Natural killer cell (primary cell): ENCODE measurements around the gene IPO5. TPM values are rescaled to one million over a fixed set of nuclear protein-coding genes. Genes with fewer than 3 reads are reported as not detected.
"Not testable (repeated sequence)": the region's sequence is repeated elsewhere in the genome, so short reads cannot be mapped to it uniquely, and the experiment has no call there.

Experiments
- ATAC-seq, 3 donors: fragments of 150-1000 bp in 2 of 3; fragments of 200-7000 bp in 1 of 3; cut with Tn5 transposase; 1 replicate in 1 of 3; 2 replicates in 2 of 3; pipeline ENCODE4 v1.10.0; 2021; ENCODE audit warnings: mild to moderate bottlenecking in 2 of 3, moderate library complexity in 2 of 3
- DNase-seq, 2 donors: peaks; one replicate each; pipeline versions ENCODE4 v3.0.0 to v3.0.0-alpha.2; 2013 to 2021; ENCODE audit warnings: mixed read lengths in 1 of 2
- H3K27ac ChIP-seq: one replicate; pipeline ENCODE4 v1.5.1; 2013; ENCODE audit warnings: mild to moderate bottlenecking, low read length
- H3K27me3 ChIP-seq: one replicate; pipeline ENCODE4 v1.6.1; 2013; ENCODE audit warnings: low read length; ENCODE audit not compliant: control insufficient read depth, insufficient read depth
- H3K36me3 ChIP-seq: one replicate; pipeline ENCODE4 v1.6.1; 2013; ENCODE audit warnings: low read length; ENCODE audit not compliant: control insufficient read depth, insufficient read depth
- H3K4me1 ChIP-seq: one replicate; pipeline ENCODE4 v1.6.1; 2013; ENCODE audit warnings: low read length; ENCODE audit not compliant: control insufficient read depth, insufficient read depth
- H3K4me3 ChIP-seq: one replicate; pipeline ENCODE4 v1.5.1; 2013; ENCODE audit warnings: low read length
- H3K9me3 ChIP-seq: one replicate; pipeline ENCODE4 v1.6.1; 2013; ENCODE audit warnings: low read length; ENCODE audit not compliant: control insufficient read depth, insufficient read depth
- H3K27ac Mint-ChIP-seq, 2 donors: one replicate each; pipeline ENCODE4 v1.8.0; 2022; ENCODE audit warnings: mild to moderate bottlenecking in 2 of 2, mixed read lengths in 2 of 2, moderate library complexity in 1 of 2
- H3K27me3 Mint-ChIP-seq, 2 donors: one replicate each; pipeline ENCODE4 v1.8.0; 2022; ENCODE audit warnings: low read depth in 2 of 2, mixed read lengths in 2 of 2
- H3K36me3 Mint-ChIP-seq: one replicate; pipeline ENCODE4 v1.8.0; 2022; ENCODE audit warnings: mixed read lengths
- H3K4me1 Mint-ChIP-seq, 2 donors: one replicate each; pipeline ENCODE4 v1.8.0; 2022; ENCODE audit warnings: mixed read lengths in 2 of 2
- H3K4me3 Mint-ChIP-seq: one replicate; pipeline ENCODE4 v1.8.0; 2022; ENCODE audit warnings: mild to moderate bottlenecking, moderate library complexity, mixed read lengths
- H3K9me3 Mint-ChIP-seq, 2 donors: one replicate each; pipeline ENCODE4 v1.8.0; 2022; ENCODE audit warnings: mixed read lengths in 2 of 2
- CTCF ChIP-seq: fragments of 200-600 bp; IDR thresholded peaks from one replicate; pipeline ENCODE4 v1.8.0; 2022; ENCODE audit warnings: antibody characterized with exemption
- WGBS: methylation state at CpG from one replicate; pipeline ENCODE4 v1.1.7; 2013; ENCODE audit warnings: missing lambda C conversion rate; ENCODE audit not compliant: insufficient coverage; 5-methylcytosine and 5-hydroxymethylcytosine counted together
- intact Hi-C: fragments of 100-400 bp; cut with micrococcal nuclease; formaldehyde crosslinking; loops from one replicate; pipeline ENCODE4 v1.14.2; 2022
- total RNA-seq, 4 donors: library from RNA; stranded (reverse); fragments of 120-200 nt in 1 of 4; gene quantifications; one replicate each; pipeline versions ENCODE4 v1.2.3 to v1.2.4, GENCODE V29; 2013 to 2022

Gene IPO5
- total RNA-seq, 3 donors from 2014 or later (not counting 1 experiment from before 2014, with no cell fraction given) = 59.9 to 83.9 (median 71.2) TPM

- Mint-ChIP-seq H3K4me1 (no peaks in the 10 kb centered on the region), H3K27me3 (peaks cover 5 to 8% of the 10 kb centered on the region in 2 donors), H3K27ac (no peak overlapping the region), H3K9me3 (no peaks in the 10 kb centered on the region), H3K4me3 (no peak overlapping the region), H3K36me3 (no peaks in the 10 kb centered on the region)
- no peaks in the 10 kb centered on the region for H3K9me3 ChIP-seq
- ATAC-seq (no peak), DNase-seq (no peak)
- 72% methylated on average over 5 of the region's 5 CpGs for WGBS
- H3K27me3 ChIP-seq = no peaks in the 10 kb centered on the region
- no peak overlapping the region for H3K4me3 ChIP-seq
- H3K27ac ChIP-seq = no peak overlapping the region
- H3K4me1 ChIP-seq = no peaks in the 10 kb centered on the region
- TF ChIP-seq CTCF = no peak
- intact Hi-C loops = no loop called here
- no peaks in the 10 kb centered on the region for H3K36me3 ChIP-seq
Measured at GRCh38 chr13:98035373-98035772, 81.9 kb downstream of the IPO5 start.

- WGBS = 91% methylated on average over 12 of the region's 12 CpGs
- H3K9me3 Mint-ChIP-seq, intact Hi-C loops: not testable (repeated sequence)
Measured at GRCh38 chr13:98036564-98037302, 83.3 kb downstream of the IPO5 start.

GRCh38 chr13:98039261-98039660 is 85.8 kb downstream of the IPO5 start:
- H3K4me1 Mint-ChIP-seq = no peaks in the 10 kb centered on the region
- H3K27me3 Mint-ChIP-seq = peaks cover 5 to 8% of the 10 kb centered on the region in 2 donors
- Histone ChIP-seq H3K4me3 (no peak overlapping the region), H3K36me3 (no peaks in the 10 kb centered on the region), H3K27ac (no peak overlapping the region), H3K27me3 (no peaks in the 10 kb centered on the region), H3K4me1 (no peaks in the 10 kb centered on the region), H3K9me3 (no peaks in the 10 kb centered on the region)
- H3K9me3 Mint-ChIP-seq = no peaks in the 10 kb centered on the region
- no peak for ATAC-seq
- intact Hi-C loops = no loop called here
- H3K4me3 Mint-ChIP-seq = no peak overlapping the region
- no peak overlapping the region for H3K27ac Mint-ChIP-seq
- H3K36me3 Mint-ChIP-seq = no peaks in the 10 kb centered on the region
- 91% methylated on average over 7 of the region's 7 CpGs for WGBS
- no peak for DNase-seq
- TF ChIP-seq CTCF = no peak

More at GRCh38 chr13:98036564-98037302, 83.3 kb downstream of the IPO5 start:
- not testable (repeated sequence) for H3K4me3 Mint-ChIP-seq, H3K4me1 ChIP-seq, H3K27ac Mint-ChIP-seq, H3K36me3 ChIP-seq, ATAC-seq, H3K4me1 Mint-ChIP-seq, H3K27me3 Mint-ChIP-seq, H3K4me3 ChIP-seq, H3K36me3 Mint-ChIP-seq, H3K9me3 ChIP-seq, H3K27ac ChIP-seq, H3K27me3 ChIP-seq, DNase-seq

GRCh38 chr13:98039964-98040363 is 86.5 kb downstream of the IPO5 start:
- Mint-ChIP-seq H3K4me1 (no peaks in the 10 kb centered on the region), H3K36me3 (no peaks in the 10 kb centered on the region), H3K9me3 (no peaks in the 10 kb centered on the region), H3K4me3 (no peak overlapping the region), H3K27me3 (peaks cover 5 to 8% of the 10 kb centered on the region in 2 donors), H3K27ac (no peak overlapping the region)
- DNase-seq (no peak), ATAC-seq (no peak)
- 78% methylated on average over 9 of the region's 10 CpGs for WGBS
- no peak for TF ChIP-seq CTCF
- no peak overlapping the region for H3K27ac ChIP-seq
- H3K9me3 ChIP-seq = no peaks in the 10 kb centered on the region
- H3K4me1 ChIP-seq = peaks cover 2% of the 10 kb centered on the region
- no peaks in the 10 kb centered on the region for H3K36me3 ChIP-seq
- no peaks in the 10 kb centered on the region for H3K27me3 ChIP-seq
- intact Hi-C loops = no loop called here
- no peak overlapping the region for H3K4me3 ChIP-seq
